MM.1S (cell line): ENCODE data around the gene ZBTB7B.

ENCODE experiments used
- CTCF ChIP-seq: fragments of 300-600 bp; sonication (generic); IDR thresholded peaks from 2 replicates; pipeline ENCODE4 v1.5.1; 2016; ENCODE audit warnings: antibody characterized with exemption, low read length, mixed read lengths
- EZH2phosphoT487 ChIP-seq: fragments of 300-600 bp; sonication (generic); IDR thresholded peaks from 2 replicates; pipeline ENCODE4 v1.6.1; 2018; ENCODE audit warnings: antibody characterized with exemption, low read length

- TF ChIP-seq CTCF: no peak
- no peak for TF ChIP-seq EZH2phosphoT487
Observed at GRCh38 chr1:155026588-155026987, 24.0 kb downstream of the ZBTB7B start.
